H1 (cell line): ENCODE measurements around the gene SEMA3A. TPM values are rescaled to one million over a fixed set of nuclear protein-coding genes. Genes with fewer than 3 reads are reported as not detected.

Experiments
- CTCF ChIA-PET: fragments of 300-600 bp; sonication (Branson Sonifier 250); formaldehyde crosslinking; loops from one replicate; lab custom pipeline; 2021; ENCODE audit not compliant: partially characterized antibody; lab: Charles Lee
- POLR2A ChIA-PET: fragments of 300-600 bp; sonication (Branson Sonifier 250); formaldehyde crosslinking; loops from one replicate; lab custom pipeline; 2021; ENCODE audit warnings: inconsistent platforms; ENCODE audit not compliant: partially characterized antibody; lab: Charles Lee
- DNase-seq, 2 experiments: peaks; one replicate each; pipeline versions ENCODE4 v3.0.0 to v3.0.0-alpha.2; 2010 to 2022; ENCODE audit warnings: low spot score in 2 of 2, low read depth in 1 of 2, mixed read lengths in 1 of 2
- FAIRE-seq: peaks from 2 replicates; lab custom pipeline; 2011; peaks lifted over from hg19 to GRCh38; lab: Jason Lieb, UNC
- H2AFZ ChIP-seq: 2 replicates; pipeline ENCODE4 v1.8.1; 2012; ENCODE audit warnings: low read length, inconsistent platforms
- H2AK5ac ChIP-seq: 2 replicates; pipeline ENCODE4 v1.6.1; 2013; ENCODE audit warnings: low read depth, low read length
- H2BK120ac ChIP-seq: replicated peaks from 2 replicates; pipeline ENCODE3; 2013; ENCODE audit warnings: low read depth, low read length, inconsistent platforms
- H2BK12ac ChIP-seq: 2 replicates; pipeline ENCODE4 v1.6.1; 2013; ENCODE audit warnings: low read depth, low read length
- H2BK15ac ChIP-seq: 2 replicates; pipeline ENCODE4 v1.6.1; 2013; ENCODE audit warnings: low read length
- H2BK20ac ChIP-seq: 2 replicates; pipeline ENCODE4 v1.6.1; 2013; ENCODE audit warnings: low read length
- H2BK5ac ChIP-seq: 2 replicates; pipeline ENCODE4 v1.6.1; 2013; ENCODE audit warnings: low read depth, low read length
- H3K14ac ChIP-seq: 2 replicates; pipeline ENCODE4 v1.6.1; 2013; ENCODE audit warnings: inconsistent platforms; ENCODE audit not compliant: insufficient read length
- H3K18ac ChIP-seq: 2 replicates; pipeline ENCODE4 v1.6.1; 2013; ENCODE audit warnings: low read length; ENCODE audit errors: extremely low read depth
- H3K23ac ChIP-seq: 2 replicates; pipeline ENCODE4 v1.6.1; 2013; ENCODE audit warnings: inconsistent platforms; ENCODE audit not compliant: insufficient read length
- H3K23me2 ChIP-seq: 2 replicates; pipeline ENCODE4 v1.6.1; 2013; ENCODE audit warnings: low read depth, low read length
- H3K27ac ChIP-seq: 2 replicates; pipeline ENCODE4 v1.6.1; 2011; ENCODE audit warnings: low read depth, low read length, inconsistent platforms
- H3K27me3 ChIP-seq, 4 experiments: replicated peaks in 1 of 4; 1 replicate in 1 of 4; 2 replicates in 3 of 4; pipeline versions ENCODE4 v1.6.1 to v1.8.1; 2011 to 2013; ENCODE audit warnings: low read length in 3 of 4, mild to moderate bottlenecking in 3 of 4, inconsistent platforms in 2 of 4, mixed read lengths in 2 of 4, moderate library complexity in 1 of 4; ENCODE audit not compliant: control insufficient read depth in 3 of 4, insufficient read depth in 3 of 4; ENCODE audit errors: extremely low read depth in 1 of 4
- H3K36me3 ChIP-seq, 4 experiments: 2 replicates each; pipeline versions ENCODE4 v1.6.1 to v1.8.1; 2011 to 2013; ENCODE audit warnings: mild to moderate bottlenecking in 4 of 4, low read length in 3 of 4, moderate library complexity in 2 of 4, control low read depth in 1 of 4, inconsistent platforms in 1 of 4; ENCODE audit not compliant: insufficient read depth in 4 of 4, control insufficient read depth in 2 of 4
- H3K4ac ChIP-seq: replicated peaks from 2 replicates; pipeline ENCODE3; 2013; ENCODE audit warnings: low read length, low read depth, mixed read lengths, inconsistent platforms; ENCODE audit not compliant: insufficient read length
- H3K4me1 ChIP-seq, 4 experiments: replicated peaks in 1 of 4; 1 replicate in 1 of 4; 2 replicates in 3 of 4; pipeline versions ENCODE4 v1.6.1 to v1.8.1; 2011 to 2013; ENCODE audit warnings: low read length in 3 of 4, inconsistent platforms in 2 of 4, mixed read lengths in 1 of 4; ENCODE audit not compliant: insufficient read depth in 4 of 4, control insufficient read depth in 3 of 4
- H3K4me2 ChIP-seq, 2 experiments: 2 replicates each; pipeline versions ENCODE4 v1.6.1 to v1.8.1; 2011 to 2013; ENCODE audit warnings: low read depth in 2 of 2, low read length in 2 of 2, control low read depth in 1 of 2, inconsistent platforms in 1 of 2, mild to moderate bottlenecking in 1 of 2; ENCODE audit not compliant: insufficient read depth in 1 of 2
- H3K4me3 ChIP-seq, 4 experiments: fragments of 200-600, 300-600 bp in 1 of 4; sonication (generic), shearing (Covaris generic), sonication (Bioruptor Twin) in 1 of 4; 2 replicates each; pipeline versions ENCODE4 v1.5.1 to v1.8.1; 2011 to 2016; ENCODE audit warnings: low read length in 4 of 4, low read depth in 3 of 4, control low read depth in 2 of 4, inconsistent platforms in 2 of 4, mild to moderate bottlenecking in 2 of 4, mixed read lengths in 1 of 4, moderate library complexity in 1 of 4; ENCODE audit not compliant: insufficient read depth in 2 of 4; ENCODE audit errors: extremely low read depth in 1 of 4
- H3K56ac ChIP-seq: replicated peaks from 2 replicates; pipeline ENCODE3; 2013; ENCODE audit warnings: low read depth, mild to moderate bottlenecking, mixed read lengths, low read length, inconsistent platforms; ENCODE audit not compliant: insufficient read length
- H3K79me1 ChIP-seq: 2 replicates; pipeline ENCODE4 v1.6.1; 2013; ENCODE audit warnings: low read depth, low read length, control low read depth
- H3K79me2 ChIP-seq, 2 experiments: 2 replicates each; pipeline versions ENCODE4 v1.6.1 to v1.8.1; 2012 to 2013; ENCODE audit warnings: low read length in 2 of 2, mild to moderate bottlenecking in 2 of 2, inconsistent platforms in 1 of 2; ENCODE audit not compliant: insufficient read depth in 2 of 2, control insufficient read depth in 1 of 2
- H3K9ac ChIP-seq, 4 experiments: replicated peaks in 1 of 4; 1 replicate in 1 of 4; 2 replicates in 3 of 4; pipeline versions ENCODE4 v1.6.1 to v1.8.1; 2011 to 2013; ENCODE audit warnings: low read depth in 3 of 4, low read length in 3 of 4, control low read depth in 2 of 4, mild to moderate bottlenecking in 2 of 4, moderate library complexity in 2 of 4, inconsistent platforms in 1 of 4; ENCODE audit errors: extremely low read depth in 1 of 4
- H3K9me3 ChIP-seq, 2 experiments: 2 replicates each; pipeline versions ENCODE4 v1.6.1 to v1.8.1; 2012 to 2013; ENCODE audit warnings: mild to moderate bottlenecking in 2 of 2, moderate library complexity in 2 of 2, control low read depth in 1 of 2, inconsistent platforms in 1 of 2, low read depth in 1 of 2, low read length in 1 of 2, mixed read lengths in 1 of 2; ENCODE audit not compliant: insufficient read depth in 2 of 2
- H4K20me1 ChIP-seq, 2 experiments: replicated peaks in 1 of 2; 2 replicates each; pipeline versions ENCODE3 to v1.8.1; 2011 to 2013; ENCODE audit warnings: inconsistent platforms in 2 of 2, low read length in 2 of 2, mild to moderate bottlenecking in 1 of 2; ENCODE audit not compliant: insufficient read depth in 2 of 2, control insufficient read depth in 1 of 2
- H4K5ac ChIP-seq: 2 replicates; pipeline ENCODE4 v1.6.1; 2013; ENCODE audit warnings: low read length, low read depth, mixed read lengths, inconsistent platforms; ENCODE audit not compliant: insufficient read length
- H4K8ac ChIP-seq: 2 replicates; pipeline ENCODE4 v1.8.0; 2013; ENCODE audit warnings: mild to moderate bottlenecking, moderate library complexity, low read length, inconsistent platforms; ENCODE audit not compliant: insufficient read depth; ENCODE audit errors: extremely low read depth
- H4K91ac ChIP-seq: replicated peaks from 2 replicates; pipeline ENCODE3; 2013; ENCODE audit warnings: low read length, mixed read lengths, inconsistent platforms; ENCODE audit not compliant: insufficient read length
- BRCA1 ChIP-seq: IDR thresholded peaks from 2 replicates; pipeline ENCODE4 v1.6.1; 2012; ENCODE audit warnings: low read depth, low read length, improper control_type of control experiment
- CBX5 ChIP-seq: fragments of 300-800, 300-1000 bp; sonication (generic); IDR thresholded peaks from 2 replicates; pipeline ENCODE4 v1.7.1; 2016; ENCODE audit warnings: antibody characterized with exemption, low read length, low read depth
- CBX8 ChIP-seq: fragments of 300-800, 300-1000 bp; sonication (generic); IDR thresholded peaks from 2 replicates; pipeline ENCODE4 v1.7.1; 2016; ENCODE audit warnings: low read depth, low read length, borderline replicate concordance
- CEBPB ChIP-seq: IDR thresholded peaks from 2 replicates; pipeline ENCODE4 v1.6.1; 2012; ENCODE audit warnings: low read depth, low read length
- E2F6 ChIP-seq: IDR thresholded peaks from 2 replicates; pipeline ENCODE4 v1.6.1; 2012; ENCODE audit warnings: inconsistent platforms
- EGR1 ChIP-seq: IDR thresholded peaks from 2 replicates; pipeline ENCODE4 v1.6.1; 2011; ENCODE audit warnings: low read depth, low read length, borderline replicate concordance
- KDM1A ChIP-seq: fragments of 200-600, 300-600 bp; sonication (generic); IDR thresholded peaks from 2 replicates; pipeline ENCODE4 v1.7.1; 2016; ENCODE audit warnings: mild to moderate bottlenecking, low read length, borderline replicate concordance
- PHF8 ChIP-seq: fragments of 200-600 bp; sonication (generic); conservative IDR thresholded peaks from 2 replicates; pipeline ENCODE4 v1.7.1; 2012; ENCODE audit warnings: low read depth, mild to moderate bottlenecking, inconsistent platforms, low read length, moderate library complexity
- SIRT6 ChIP-seq: IDR thresholded peaks from one replicate; pipeline ENCODE4 v1.7.1; 2012; ENCODE audit warnings: low read length, inconsistent platforms
- TAF7 ChIP-seq: optimal IDR thresholded peaks from 2 replicates; pipeline ENCODE3; 2011; ENCODE audit warnings: low read depth, mild to moderate bottlenecking, inconsistent platforms, low read length, moderate library complexity, borderline replicate concordance
- WGBS, 2 experiments: shearing (Covaris generic) in 1 of 2; methylation state at CpG; one replicate each; pipeline versions ENCODE4 v1.1.6 to v1.1.7; 2013 to 2015; ENCODE audit warnings: low lambda C conversion rate in 2 of 2, mixed read lengths in 2 of 2, inconsistent platforms in 1 of 2, low coverage in 1 of 2, missing lambda C conversion rate in 1 of 2; ENCODE audit not compliant: insufficient replicate concordance in 2 of 2, insufficient coverage in 1 of 2, insufficient read length in 1 of 2; ENCODE audit errors: extremely low coverage in 1 of 2, missing lambda C conversion rate in 1 of 2; 5-methylcytosine and 5-hydroxymethylcytosine counted together
- polyA plus RNA-seq, 7 experiments: library from polyadenylated mRNA; depleted of rRNA in 3 of 7; stranded (reverse) in 5 of 7; unstranded in 2 of 7; fragments of >200 nt in 5 of 7; fragments of 200-250 nt in 2 of 7; gene quantifications; 1 replicate in 5 of 7; 2 replicates in 1 of 7; 4 replicates in 1 of 7; pipeline versions ENCODE4 v1.2.1 to v1.2.3, GENCODE V29; 2011 to 2013; ENCODE audit warnings: missing spikeins in 2 of 7, mixed read lengths in 2 of 7
- total RNA-seq: library from RNA; stranded (reverse); fragmentation: NEBNext Ultra II Directional; extraction: Animal tissue kit (Norgen Biotek cat#: 25700); gene quantifications from 2 replicates; pipeline ENCODE4 v1.2.1, GENCODE V29; 2021

The SEMA3A gene
- total and polyA plus RNA-seq, 2 of the 8 experiments (the other 6 are each of a cell fraction or from before 2014, with no cell fraction given) = 8.1 to 45.9 TPM

DNA sequence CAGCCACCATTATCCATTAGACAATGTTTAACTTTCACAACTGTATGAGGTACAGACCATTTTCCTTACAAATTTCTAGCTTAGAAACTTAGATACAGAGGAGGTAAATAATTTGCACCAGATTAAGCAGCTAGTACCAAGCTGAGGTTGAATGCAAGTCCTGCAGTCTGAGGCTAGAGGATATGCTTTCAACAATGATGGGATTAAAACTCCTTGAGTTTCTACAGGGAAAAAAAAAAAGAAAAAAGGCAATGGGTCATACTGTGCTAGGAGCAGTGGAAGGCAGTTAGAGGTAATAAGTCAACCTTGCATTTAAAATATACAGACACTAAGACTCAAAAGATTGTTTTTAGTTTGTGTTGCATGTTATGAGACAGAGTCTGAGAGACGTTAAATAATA, 86.5 kb downstream of the SEMA3A start:
- no peaks in the 10 kb centered on the region for H3K23me2 ChIP-seq
- no peaks in the 10 kb centered on the region for H3K27me3 ChIP-seq
- H2BK20ac ChIP-seq = no peak overlapping the region
- no peak overlapping the region for H3K23ac ChIP-seq
- FAIRE-seq = no peak
- DNase-seq = no peak
- no peak overlapping the region for H4K5ac ChIP-seq
- H3K14ac ChIP-seq = no peak overlapping the region
- H4K20me1 ChIP-seq = no peaks in the 10 kb centered on the region
- TF ChIP-seq KDM1A (no peak), E2F6 (no peak), PHF8 (no peak), CBX8 (no peak), EGR1 (no peak), CEBPB (no peak), BRCA1 (no peak), TAF7 (no peak), CBX5 (no peak), SIRT6 (no peak)
- TF ChIP-seq, all 59 proteins: peak for 0
- H3K9ac ChIP-seq = no peak overlapping the region
- 88% methylated on average over 1 of the region's 1 CpG; no CpG with 5 or more reads in 1 of the 2 experiments for WGBS, 2 experiments
- H2AFZ ChIP-seq = no peak overlapping the region
- H3K18ac ChIP-seq = no peak overlapping the region
- no peak overlapping the region; the same call in 1 of the 2 replicates for H3K27ac ChIP-seq
- peaks cover 0 to 5% (median 0%) of the 10 kb centered on the region in 4 experiments; a peak in 1 of 8 replicates for H3K36me3 ChIP-seq
- H2BK12ac ChIP-seq = no peak overlapping the region
- H3K9me3 ChIP-seq = no peaks in the 10 kb centered on the region
- H3K4me1 ChIP-seq = peaks cover 4 to 33% (median 12%) of the 10 kb centered on the region in 4 experiments; a peak in 6 of 7 replicates
- H3K4me3 ChIP-seq = no peak overlapping the region
- no peak overlapping the region for H2BK5ac ChIP-seq
- no peak overlapping the region for H4K91ac ChIP-seq
- no peak overlapping the region for H4K8ac ChIP-seq
- H2BK15ac ChIP-seq = no peak overlapping the region
- 0 out of 4 replicates have a peak, but pooled peaks cover 0 to 2% of the 10 kb centered on the region in 2 experiments for H3K79me2 ChIP-seq
- no peaks in the 10 kb centered on the region for H3K79me1 ChIP-seq
- no peak overlapping the region for H2BK120ac ChIP-seq
- ChIA-PET CTCF (interaction anchor here (1.0 to 1.3 kb wide), 3 partner anchors 11 to 856 kb away, joined by 3 to 5 read pairs (median 4); no protein-coding TSS in a partner anchor), POLR2A (no interaction called here)
- no peak overlapping the region for H3K4me2 ChIP-seq
- no peak overlapping the region for H3K56ac ChIP-seq
- H3K4ac ChIP-seq = no peak overlapping the region
- H2AK5ac ChIP-seq = no peak overlapping the region
